H1 (cell line): Measurements from ENCODE around the gene R3HDML. TPM values are rescaled to one million over a fixed set of nuclear protein-coding genes. Genes with fewer than 3 reads are reported as not detected.

Experiments used
- CTCF ChIA-PET: fragments of 300-600 bp; sonication (Branson Sonifier 250); formaldehyde crosslinking; loops from one replicate; lab custom pipeline; 2021; ENCODE audit not compliant: partially characterized antibody; lab: Charles Lee
- POLR2A ChIA-PET: fragments of 300-600 bp; sonication (Branson Sonifier 250); formaldehyde crosslinking; loops from one replicate; lab custom pipeline; 2021; ENCODE audit warnings: inconsistent platforms; ENCODE audit not compliant: partially characterized antibody; lab: Charles Lee
- DNase-seq, 2 experiments: peaks; one replicate each; pipeline versions ENCODE4 v3.0.0 to v3.0.0-alpha.2; 2010 to 2022; ENCODE audit warnings: low spot score in 2 of 2, low read depth in 1 of 2, mixed read lengths in 1 of 2
- FAIRE-seq: peaks from 2 replicates; lab custom pipeline; 2011; peaks lifted over from hg19 to GRCh38; lab: Jason Lieb, UNC
- H2AFZ ChIP-seq: 2 replicates; pipeline ENCODE4 v1.8.1; 2012; ENCODE audit warnings: low read length, inconsistent platforms
- H2AK5ac ChIP-seq: 2 replicates; pipeline ENCODE4 v1.6.1; 2013; ENCODE audit warnings: low read depth, low read length
- H2BK120ac ChIP-seq: replicated peaks from 2 replicates; pipeline ENCODE3; 2013; ENCODE audit warnings: low read depth, low read length, inconsistent platforms
- H2BK12ac ChIP-seq: 2 replicates; pipeline ENCODE4 v1.6.1; 2013; ENCODE audit warnings: low read depth, low read length
- H2BK15ac ChIP-seq: 2 replicates; pipeline ENCODE4 v1.6.1; 2013; ENCODE audit warnings: low read length
- H2BK20ac ChIP-seq: 2 replicates; pipeline ENCODE4 v1.6.1; 2013; ENCODE audit warnings: low read length
- H2BK5ac ChIP-seq: 2 replicates; pipeline ENCODE4 v1.6.1; 2013; ENCODE audit warnings: low read depth, low read length
- H3K14ac ChIP-seq: 2 replicates; pipeline ENCODE4 v1.6.1; 2013; ENCODE audit warnings: inconsistent platforms; ENCODE audit not compliant: insufficient read length
- H3K18ac ChIP-seq: 2 replicates; pipeline ENCODE4 v1.6.1; 2013; ENCODE audit warnings: low read length; ENCODE audit errors: extremely low read depth
- H3K23ac ChIP-seq: 2 replicates; pipeline ENCODE4 v1.6.1; 2013; ENCODE audit warnings: inconsistent platforms; ENCODE audit not compliant: insufficient read length
- H3K23me2 ChIP-seq: 2 replicates; pipeline ENCODE4 v1.6.1; 2013; ENCODE audit warnings: low read depth, low read length
- H3K27ac ChIP-seq: 2 replicates; pipeline ENCODE4 v1.6.1; 2011; ENCODE audit warnings: low read depth, low read length, inconsistent platforms
- H3K27me3 ChIP-seq, 4 experiments: replicated peaks in 1 of 4; 1 replicate in 1 of 4; 2 replicates in 3 of 4; pipeline versions ENCODE4 v1.6.1 to v1.8.1; 2011 to 2013; ENCODE audit warnings: low read length in 3 of 4, mild to moderate bottlenecking in 3 of 4, inconsistent platforms in 2 of 4, mixed read lengths in 2 of 4, moderate library complexity in 1 of 4; ENCODE audit not compliant: control insufficient read depth in 3 of 4, insufficient read depth in 3 of 4; ENCODE audit errors: extremely low read depth in 1 of 4
- H3K36me3 ChIP-seq, 4 experiments: 2 replicates each; pipeline versions ENCODE4 v1.6.1 to v1.8.1; 2011 to 2013; ENCODE audit warnings: mild to moderate bottlenecking in 4 of 4, low read length in 3 of 4, moderate library complexity in 2 of 4, control low read depth in 1 of 4, inconsistent platforms in 1 of 4; ENCODE audit not compliant: insufficient read depth in 4 of 4, control insufficient read depth in 2 of 4
- H3K4ac ChIP-seq: replicated peaks from 2 replicates; pipeline ENCODE3; 2013; ENCODE audit warnings: low read length, low read depth, mixed read lengths, inconsistent platforms; ENCODE audit not compliant: insufficient read length
- H3K4me1 ChIP-seq, 4 experiments: replicated peaks in 1 of 4; 1 replicate in 1 of 4; 2 replicates in 3 of 4; pipeline versions ENCODE4 v1.6.1 to v1.8.1; 2011 to 2013; ENCODE audit warnings: low read length in 3 of 4, inconsistent platforms in 2 of 4, mixed read lengths in 1 of 4; ENCODE audit not compliant: insufficient read depth in 4 of 4, control insufficient read depth in 3 of 4
- H3K4me2 ChIP-seq, 2 experiments: 2 replicates each; pipeline versions ENCODE4 v1.6.1 to v1.8.1; 2011 to 2013; ENCODE audit warnings: low read depth in 2 of 2, low read length in 2 of 2, control low read depth in 1 of 2, inconsistent platforms in 1 of 2, mild to moderate bottlenecking in 1 of 2; ENCODE audit not compliant: insufficient read depth in 1 of 2
- H3K4me3 ChIP-seq, 4 experiments: fragments of 200-600, 300-600 bp in 1 of 4; sonication (generic), shearing (Covaris generic), sonication (Bioruptor Twin) in 1 of 4; 2 replicates each; pipeline versions ENCODE4 v1.5.1 to v1.8.1; 2011 to 2016; ENCODE audit warnings: low read length in 4 of 4, low read depth in 3 of 4, control low read depth in 2 of 4, inconsistent platforms in 2 of 4, mild to moderate bottlenecking in 2 of 4, mixed read lengths in 1 of 4, moderate library complexity in 1 of 4; ENCODE audit not compliant: insufficient read depth in 2 of 4; ENCODE audit errors: extremely low read depth in 1 of 4
- H3K56ac ChIP-seq: replicated peaks from 2 replicates; pipeline ENCODE3; 2013; ENCODE audit warnings: low read depth, mild to moderate bottlenecking, mixed read lengths, low read length, inconsistent platforms; ENCODE audit not compliant: insufficient read length
- H3K79me1 ChIP-seq: 2 replicates; pipeline ENCODE4 v1.6.1; 2013; ENCODE audit warnings: low read depth, low read length, control low read depth
- H3K79me2 ChIP-seq, 2 experiments: 2 replicates each; pipeline versions ENCODE4 v1.6.1 to v1.8.1; 2012 to 2013; ENCODE audit warnings: low read length in 2 of 2, mild to moderate bottlenecking in 2 of 2, inconsistent platforms in 1 of 2; ENCODE audit not compliant: insufficient read depth in 2 of 2, control insufficient read depth in 1 of 2
- H3K9ac ChIP-seq, 4 experiments: replicated peaks in 1 of 4; 1 replicate in 1 of 4; 2 replicates in 3 of 4; pipeline versions ENCODE4 v1.6.1 to v1.8.1; 2011 to 2013; ENCODE audit warnings: low read depth in 3 of 4, low read length in 3 of 4, control low read depth in 2 of 4, mild to moderate bottlenecking in 2 of 4, moderate library complexity in 2 of 4, inconsistent platforms in 1 of 4; ENCODE audit errors: extremely low read depth in 1 of 4
- H3K9me3 ChIP-seq, 2 experiments: 2 replicates each; pipeline versions ENCODE4 v1.6.1 to v1.8.1; 2012 to 2013; ENCODE audit warnings: mild to moderate bottlenecking in 2 of 2, moderate library complexity in 2 of 2, control low read depth in 1 of 2, inconsistent platforms in 1 of 2, low read depth in 1 of 2, low read length in 1 of 2, mixed read lengths in 1 of 2; ENCODE audit not compliant: insufficient read depth in 2 of 2
- H4K20me1 ChIP-seq, 2 experiments: replicated peaks in 1 of 2; 2 replicates each; pipeline versions ENCODE3 to v1.8.1; 2011 to 2013; ENCODE audit warnings: inconsistent platforms in 2 of 2, low read length in 2 of 2, mild to moderate bottlenecking in 1 of 2; ENCODE audit not compliant: insufficient read depth in 2 of 2, control insufficient read depth in 1 of 2
- H4K5ac ChIP-seq: 2 replicates; pipeline ENCODE4 v1.6.1; 2013; ENCODE audit warnings: low read length, low read depth, mixed read lengths, inconsistent platforms; ENCODE audit not compliant: insufficient read length
- H4K8ac ChIP-seq: 2 replicates; pipeline ENCODE4 v1.8.0; 2013; ENCODE audit warnings: mild to moderate bottlenecking, moderate library complexity, low read length, inconsistent platforms; ENCODE audit not compliant: insufficient read depth; ENCODE audit errors: extremely low read depth
- H4K91ac ChIP-seq: replicated peaks from 2 replicates; pipeline ENCODE3; 2013; ENCODE audit warnings: low read length, mixed read lengths, inconsistent platforms; ENCODE audit not compliant: insufficient read length
- CBX5 ChIP-seq: fragments of 300-800, 300-1000 bp; sonication (generic); IDR thresholded peaks from 2 replicates; pipeline ENCODE4 v1.7.1; 2016; ENCODE audit warnings: antibody characterized with exemption, low read length, low read depth
- CREB1 ChIP-seq: IDR thresholded peaks from 2 replicates; pipeline ENCODE4 v1.6.1; 2012; ENCODE audit warnings: inconsistent platforms
- EGR1 ChIP-seq: IDR thresholded peaks from 2 replicates; pipeline ENCODE4 v1.6.1; 2011; ENCODE audit warnings: low read depth, low read length, borderline replicate concordance
- GTF2F1 ChIP-seq: IDR thresholded peaks from 2 replicates; pipeline ENCODE4 v1.6.1; 2012; ENCODE audit warnings: low read depth, low read length, improper control_type of control experiment, borderline replicate concordance
- JUND ChIP-seq: IDR thresholded peaks from 2 replicates; pipeline ENCODE4 v1.6.1; 2011; ENCODE audit warnings: mild to moderate bottlenecking, improper control_type of control experiment, low read length
- MAFK ChIP-seq: IDR thresholded peaks from 2 replicates; pipeline ENCODE4 v1.6.1; 2012; ENCODE audit warnings: low read depth, mild to moderate bottlenecking, improper control_type of control experiment, low read length
- RXRA ChIP-seq: IDR thresholded peaks from 2 replicates; pipeline ENCODE4 v1.6.1; 2011; ENCODE audit warnings: low read depth, mild to moderate bottlenecking, low read length, moderate library complexity; ENCODE audit not compliant: insufficient read depth
- SAP30 ChIP-seq: fragments of 300-600 bp; sonication (generic); IDR thresholded peaks from 2 replicates; pipeline ENCODE4 v1.7.1; 2012; ENCODE audit warnings: low read length, moderate library complexity, mild to moderate bottlenecking, inconsistent platforms; ENCODE audit not compliant: insufficient read depth, insufficient replicate concordance
- SIN3A ChIP-seq, 2 experiments: IDR thresholded peaks in 1 of 2; conservative IDR thresholded peaks in 1 of 2; 2 replicates each; pipeline ENCODE4 v1.6.1; 2011 to 2012; ENCODE audit warnings: low read length in 2 of 2, improper control_type of control experiment in 1 of 2, low read depth in 1 of 2, mild to moderate bottlenecking in 1 of 2
- SP1 ChIP-seq: IDR thresholded peaks from 2 replicates; pipeline ENCODE4 v1.6.1; 2011; ENCODE audit warnings: low read depth, low read length
- WGBS, 2 experiments: shearing (Covaris generic) in 1 of 2; methylation state at CpG; one replicate each; pipeline versions ENCODE4 v1.1.6 to v1.1.7; 2013 to 2015; ENCODE audit warnings: low lambda C conversion rate in 2 of 2, mixed read lengths in 2 of 2, inconsistent platforms in 1 of 2, low coverage in 1 of 2, missing lambda C conversion rate in 1 of 2; ENCODE audit not compliant: insufficient replicate concordance in 2 of 2, insufficient coverage in 1 of 2, insufficient read length in 1 of 2; ENCODE audit errors: extremely low coverage in 1 of 2, missing lambda C conversion rate in 1 of 2; 5-methylcytosine and 5-hydroxymethylcytosine counted together
- polyA plus RNA-seq, 7 experiments: library from polyadenylated mRNA; depleted of rRNA in 3 of 7; stranded (reverse) in 5 of 7; unstranded in 2 of 7; fragments of >200 nt in 5 of 7; fragments of 200-250 nt in 2 of 7; gene quantifications; 1 replicate in 5 of 7; 2 replicates in 1 of 7; 4 replicates in 1 of 7; pipeline versions ENCODE4 v1.2.1 to v1.2.3, GENCODE V29; 2011 to 2013; ENCODE audit warnings: missing spikeins in 2 of 7, mixed read lengths in 2 of 7
- total RNA-seq: library from RNA; stranded (reverse); fragmentation: NEBNext Ultra II Directional; extraction: Animal tissue kit (Norgen Biotek cat#: 25700); gene quantifications from 2 replicates; pipeline ENCODE4 v1.2.1, GENCODE V29; 2021

Gene R3HDML
- total and polyA plus RNA-seq, 2 of the 8 experiments (the other 6 are each of a cell fraction or from before 2014, with no cell fraction given) = not detected

GRCh38 chr20:44382641-44383040, 45.8 kb downstream of the R3HDML start:
- TF ChIP-seq MAFK (no peak), RXRA (no peak), SAP30 (no peak), CBX5 (no peak), SIN3A (conservative IDR thresholded peaks at IDR 0.05 in 1 of 2, IDR thresholded peaks at IDR 0.05 in 1 of 2; ENCODE audit: low read depth in 1 of 2, low read length in 2 of 2) (no peak), GTF2F1 (no peak), SP1 (no peak), JUND (no peak), CREB1 (no peak), EGR1 (no peak)
- FAIRE-seq = no peak

More at GRCh38 chr20:44382641-44383040, 45.8 kb downstream of the R3HDML start:
- Histone ChIP-seq H3K27ac (no peak overlapping the region), H3K9me3 (no peaks in the 10 kb centered on the region), H3K79me1 (no peaks in the 10 kb centered on the region), H3K4me3 (no peak overlapping the region), H3K23ac (no peak overlapping the region), H2BK15ac (no peak overlapping the region), H3K9ac (no peak overlapping the region), H3K4ac (no peak overlapping the region), H2AFZ (no peak overlapping the region), H3K4me1 (peaks cover 0 to 3% (median 0%) of the 10 kb centered on the region in 4 experiments; a peak in 1 of 7 replicates), H3K23me2 (no peaks in the 10 kb centered on the region), H4K8ac (no peak overlapping the region), H2BK20ac (no peak overlapping the region), H4K5ac (no peak overlapping the region), H2AK5ac (no peak overlapping the region), H3K14ac (no peak overlapping the region), H4K91ac (no peak overlapping the region), H3K79me2 (no peaks in the 10 kb centered on the region), H2BK12ac (no peak overlapping the region), H4K20me1 (no peaks in the 10 kb centered on the region), H3K56ac (no peak overlapping the region), H3K36me3 (no peaks in the 10 kb centered on the region), H2BK5ac (no peak overlapping the region), H3K4me2 (no peak overlapping the region), H3K27me3 (no peaks in the 10 kb centered on the region), H3K18ac (no peak overlapping the region), H2BK120ac (no peak overlapping the region)
- DNase-seq = no peak
- WGBS, 2 experiments = 82% methylated on average over 2 of the region's 2 CpGs; no CpG with 5 or more reads in 1 of the 2 experiments
- ChIA-PET CTCF (interaction anchor here (0.6 to 10.4 kb wide), 17 partner anchors 11 to 227 kb away, joined by 3 to 153 read pairs (median 4); no protein-coding TSS in a partner anchor), POLR2A (interaction anchor here (0.8 to 1.3 kb wide), 2 partner anchors 10 to 166 kb away, joined by 3 read pairs; no protein-coding TSS in a partner anchor)
